Muscle of back (tissue), 13 donors: ENCODE data around the gene UGT2B17. TPM values are rescaled to one million over a fixed set of nuclear protein-coding genes. Genes with fewer than 3 reads are reported as not detected.
"Not testable (repeated sequence)": the region's sequence is repeated elsewhere in the genome, so short reads cannot be mapped to it uniquely, and the experiment has no call there.

Source experiments
- DNase-seq, 3 donors: peaks; one replicate each; pipeline versions ENCODE4 v3.0.0 to v3.0.0-alpha.2; 2013
- long read RNA-seq, 9 donors: transcript quantifications; one replicate each; lab custom pipeline, GENCODE V29; 2026
- polyA plus RNA-seq, 10 donors: library from polyadenylated mRNA; unstranded; fragments of 120-200 nt; gene quantifications; one replicate each; pipeline ENCODE4 v1.2.1, GENCODE V29; 2013; ENCODE audit not compliant: insufficient read length in 10 of 10

UGT2B17 gene
- not detected for polyA plus RNA-seq
- long read RNA-seq, donor 1: 0 reads
- long read RNA-seq, donor 2: 0 reads
- long read RNA-seq, donor 3: 0 reads
- long read RNA-seq, donor 4: 0 reads
- long read RNA-seq, donor 5: 0 reads
- long read RNA-seq, donor 6: 0 reads
- long read RNA-seq, donor 7: 0 reads
- long read RNA-seq, donor 8: 0 reads
- long read RNA-seq, donor 9: 0 reads

- DNase-seq: no peak
These were observed at the start of gene UGT2B17 for GRCh38 chr4:68576272-68577125. Gene UGT2B17, minus strand, starts transcription at chr4:68576322. Its CDS starts 7,838 bp downstream, at chr4:68568484.

- DNase-seq: not testable (repeated sequence)
These were observed 46.6 kb upstream of the UGT2B17 start for GRCh38 chr4:68622731-68623130.

GRCh38 chr4:68617003-68617698 is 41.0 kb upstream of the UGT2B17 start:
- no peak for DNase-seq

- DNase-seq: no peak
These were observed 39.7 kb upstream of the UGT2B17 start for GRCh38 chr4:68615699-68616422.

GRCh38 chr4:68613752-68614151 is 37.6 kb upstream of the UGT2B17 start:
- DNase-seq: no peak

GRCh38 chr4:68606240-68606639 is 30.1 kb upstream of the UGT2B17 start:
- DNase-seq: no peak

GRCh38 chr4:68599150-68599549 is 23.0 kb upstream of the UGT2B17 start:
- DNase-seq: no peak

- DNase-seq: no peak
These were observed 21.4 kb upstream of the UGT2B17 start for GRCh38 chr4:68597482-68597881.

- DNase-seq: no peak
These were observed 18.6 kb upstream of the UGT2B17 start for GRCh38 chr4:68594678-68595077.

- DNase-seq: no peak
These were observed 17.0 kb upstream of the UGT2B17 start for GRCh38 chr4:68593112-68593511.

- no peak for DNase-seq
These were observed 16.6 kb upstream of the UGT2B17 start for GRCh38 chr4:68592673-68593072.

- no peak for DNase-seq
These were observed 15.1 kb upstream of the UGT2B17 start for GRCh38 chr4:68591204-68591603.

GRCh38 chr4:68589790-68590189 is 13.7 kb upstream of the UGT2B17 start:
- no peak for DNase-seq

- no peak for DNase-seq
These were observed 6.2 kb upstream of the UGT2B17 start for GRCh38 chr4:68582339-68582717.

- DNase-seq: no peak
These were observed 5.5 kb upstream of the UGT2B17 start for GRCh38 chr4:68581383-68582338.

- no peak for DNase-seq
These were observed 1.5 kb upstream of the UGT2B17 start for GRCh38 chr4:68577590-68577989.

GRCh38 chr4:68575636-68576035 is 486 bp downstream of the UGT2B17 start:
- not testable (repeated sequence) for DNase-seq

GRCh38 chr4:68575081-68575480 is 1.0 kb downstream of the UGT2B17 start:
- no peak for DNase-seq

- DNase-seq: no peak
These were observed 3.4 kb downstream of the UGT2B17 start for GRCh38 chr4:68572653-68573170.

GRCh38 chr4:68570122-68570507 is 6.0 kb downstream of the UGT2B17 start:
- no peak for DNase-seq
